NCI-H524 treated with DMSO at 0.1 percent for 48 hours (cell line): ENCODE data around the gene NSD1.
"Not testable (repeated sequence)": the region's sequence is repeated elsewhere in the genome, so short reads cannot be mapped to it uniquely, and the experiment has no call there.

Experiments used
- DNase-seq: peaks from one replicate; lab custom pipeline; 2025; lab: John Stamatoyannopoulos, UW

The NSD1 gene

GRCh38 chr5:177330991-177331842, 197.6 kb downstream of the NSD1 start:
- no peak for DNase-seq

GRCh38 chr5:177332031-177332895, 198.7 kb downstream of the NSD1 start:
- DNase-seq = no peak

GRCh38 chr5:177332896-177333260, 199.3 kb downstream of the NSD1 start:
- no peak for DNase-seq

GRCh38 chr5:177333420-177334154, 200.0 kb downstream of the NSD1 start:
- DNase-seq = no peak

GRCh38 chr5:177334155-177334551, 200.6 kb downstream of the NSD1 start:
- DNase-seq = no peak

GRCh38 chr5:177334781-177335700, 201.5 kb downstream of the NSD1 start:
- no peak for DNase-seq

GRCh38 chr5:177335701-177336065, 202.1 kb downstream of the NSD1 start:
- no peak for DNase-seq

- no peak for DNase-seq
Measured at GRCh38 chr5:177336112-177336511, 202.5 kb downstream of the NSD1 start.

- no peak for DNase-seq
Measured at GRCh38 chr5:177336603-177337494, 203.3 kb downstream of the NSD1 start.

GRCh38 chr5:177338251-177339106, 204.9 kb downstream of the NSD1 start:
- no peak for DNase-seq

GRCh38 chr5:177339107-177339638, 205.6 kb downstream of the NSD1 start:
- DNase-seq = no peak

- not testable (repeated sequence) for DNase-seq
Measured at GRCh38 chr5:177343000-177343399, 209.4 kb downstream of the NSD1 start.

GRCh38 chr5:177343777-177344176, 210.2 kb downstream of the NSD1 start:
- DNase-seq = no peak

GRCh38 chr5:177344891-177345290, 211.3 kb downstream of the NSD1 start:
- no peak for DNase-seq

GRCh38 chr5:177346820-177347219, 213.2 kb downstream of the NSD1 start:
- no peak for DNase-seq

- no peak for DNase-seq
Measured at GRCh38 chr5:177347699-177348098, 214.1 kb downstream of the NSD1 start.

- no peak for DNase-seq
Measured at GRCh38 chr5:177349362-177349647, 215.7 kb downstream of the NSD1 start.

- DNase-seq = no peak
Measured at GRCh38 chr5:177349762-177350161, 216.2 kb downstream of the NSD1 start.
